ENCODE data around the gene DDX27.

DNA sequence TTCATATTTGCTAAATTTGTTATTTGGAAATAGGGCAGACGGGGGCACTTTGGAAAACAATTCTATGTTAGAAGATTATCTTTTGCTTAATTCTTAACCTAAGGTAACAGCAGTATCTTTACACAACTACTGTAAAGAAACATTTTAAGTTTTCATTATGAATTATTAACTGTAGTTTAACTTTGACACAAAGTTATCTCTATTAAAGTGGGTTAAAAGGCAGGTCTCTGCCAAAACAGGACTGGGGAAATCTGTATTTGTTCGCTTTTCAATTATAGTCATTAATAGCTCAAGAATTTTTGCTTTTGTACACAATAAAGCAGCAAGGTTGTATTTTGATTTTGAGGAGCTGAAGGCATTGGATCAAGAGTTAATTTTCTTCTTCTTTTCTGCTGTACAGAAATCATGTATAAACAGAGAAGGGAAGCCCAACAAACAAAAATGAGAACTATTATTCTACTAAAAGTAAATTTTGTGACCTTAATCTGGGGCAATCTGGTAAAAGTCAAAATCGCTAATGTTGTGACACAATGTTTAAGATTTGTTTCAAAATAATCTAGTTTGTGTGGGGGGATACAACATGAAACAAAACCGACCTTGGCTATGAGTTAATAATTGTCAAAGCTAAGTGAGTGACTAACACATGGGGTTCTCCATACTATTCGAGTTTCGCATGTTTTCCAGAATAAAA lies 34.0 kb upstream of the DDX27 start:
- TF ChIP-seq SIN3A (IDR thresholded peaks at IDR 0.05; ENCODE audit: borderline replicate concordance, insufficient read depth, low read length) (no peak), TAF1 (IDR thresholded peaks at IDR 0.05; ENCODE audit: borderline replicate concordance, insufficient read depth, low read length) (no peak)
- TF ChIP-seq, protein P1, sequence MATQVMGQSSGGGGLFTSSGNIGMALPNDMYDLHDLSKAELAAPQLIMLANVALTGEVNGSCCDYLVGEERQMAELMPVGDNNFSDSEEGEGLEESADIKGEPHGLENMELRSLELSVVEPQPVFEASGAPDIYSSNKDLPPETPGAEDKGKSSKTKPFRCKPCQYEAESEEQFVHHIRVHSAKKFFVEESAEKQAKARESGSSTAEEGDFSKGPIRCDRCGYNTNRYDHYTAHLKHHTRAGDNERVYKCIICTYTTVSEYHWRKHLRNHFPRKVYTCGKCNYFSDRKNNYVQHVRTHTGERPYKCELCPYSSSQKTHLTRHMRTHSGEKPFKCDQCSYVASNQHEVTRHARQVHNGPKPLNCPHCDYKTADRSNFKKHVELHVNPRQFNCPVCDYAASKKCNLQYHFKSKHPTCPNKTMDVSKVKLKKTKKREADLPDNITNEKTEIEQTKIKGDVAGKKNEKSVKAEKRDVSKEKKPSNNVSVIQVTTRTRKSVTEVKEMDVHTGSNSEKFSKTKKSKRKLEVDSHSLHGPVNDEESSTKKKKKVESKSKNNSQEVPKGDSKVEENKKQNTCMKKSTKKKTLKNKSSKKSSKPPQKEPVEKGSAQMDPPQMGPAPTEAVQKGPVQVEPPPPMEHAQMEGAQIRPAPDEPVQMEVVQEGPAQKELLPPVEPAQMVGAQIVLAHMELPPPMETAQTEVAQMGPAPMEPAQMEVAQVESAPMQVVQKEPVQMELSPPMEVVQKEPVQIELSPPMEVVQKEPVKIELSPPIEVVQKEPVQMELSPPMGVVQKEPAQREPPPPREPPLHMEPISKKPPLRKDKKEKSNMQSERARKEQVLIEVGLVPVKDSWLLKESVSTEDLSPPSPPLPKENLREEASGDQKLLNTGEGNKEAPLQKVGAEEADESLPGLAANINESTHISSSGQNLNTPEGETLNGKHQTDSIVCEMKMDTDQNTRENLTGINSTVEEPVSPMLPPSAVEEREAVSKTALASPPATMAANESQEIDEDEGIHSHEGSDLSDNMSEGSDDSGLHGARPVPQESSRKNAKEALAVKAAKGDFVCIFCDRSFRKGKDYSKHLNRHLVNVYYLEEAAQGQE (IDR thresholded peaks at IDR 0.05; ENCODE audit: insufficient read depth in 1 of 2, low read depth in 2 of 2, low read length in 2 of 2) = no peak

Measured in PFSK-1 (cell line).